HG02870 (cell line): ENCODE data around the gene BUB1B.

Experiments
- ATAC-seq: cut with Tn5 transposase; IDR thresholded peaks from one replicate; pipeline ENCODE4 v1.9.1; 2021; ENCODE audit warnings: mild to moderate bottlenecking, moderate library complexity; ENCODE audit not compliant: unreplicated experiment

Gene BUB1B

DNA sequence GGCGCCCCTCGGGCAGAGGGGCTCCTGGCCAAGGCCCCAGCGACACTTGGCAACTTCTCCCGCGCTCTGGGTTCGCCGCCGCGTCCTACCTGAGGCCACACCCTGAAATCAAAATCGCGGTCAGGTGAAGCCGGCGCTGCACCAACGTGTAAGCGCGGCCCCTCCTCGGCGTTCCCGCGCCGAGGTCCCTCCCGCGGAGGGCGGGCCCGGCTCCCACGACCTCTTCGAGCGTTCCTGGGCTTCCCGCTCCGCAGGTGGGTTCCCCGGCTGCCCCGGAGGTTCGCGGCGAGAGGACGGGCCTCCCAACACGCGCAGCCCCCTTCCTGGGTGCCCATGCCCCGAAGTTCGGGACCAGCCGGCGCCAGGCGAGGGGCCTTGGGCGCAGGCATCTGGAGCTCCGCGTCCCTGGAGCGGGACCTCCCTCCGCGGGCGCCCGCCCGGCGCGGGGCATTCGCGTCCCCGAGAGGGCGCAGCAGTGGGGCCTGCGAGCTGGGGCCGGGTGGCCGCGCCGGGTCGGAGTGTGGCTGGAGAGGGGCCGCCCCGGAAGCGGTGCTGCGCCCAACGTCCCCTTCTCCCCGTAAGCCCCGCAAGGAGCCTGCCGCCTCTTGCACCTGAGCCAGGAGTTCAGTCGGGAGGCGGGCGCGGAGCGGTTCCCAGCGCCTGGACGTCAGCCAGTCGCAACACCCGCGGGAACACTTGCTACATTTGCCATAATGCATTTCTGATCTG, 91.7 kb downstream of the BUB1B start:
- ATAC-seq = no peak

DNA sequence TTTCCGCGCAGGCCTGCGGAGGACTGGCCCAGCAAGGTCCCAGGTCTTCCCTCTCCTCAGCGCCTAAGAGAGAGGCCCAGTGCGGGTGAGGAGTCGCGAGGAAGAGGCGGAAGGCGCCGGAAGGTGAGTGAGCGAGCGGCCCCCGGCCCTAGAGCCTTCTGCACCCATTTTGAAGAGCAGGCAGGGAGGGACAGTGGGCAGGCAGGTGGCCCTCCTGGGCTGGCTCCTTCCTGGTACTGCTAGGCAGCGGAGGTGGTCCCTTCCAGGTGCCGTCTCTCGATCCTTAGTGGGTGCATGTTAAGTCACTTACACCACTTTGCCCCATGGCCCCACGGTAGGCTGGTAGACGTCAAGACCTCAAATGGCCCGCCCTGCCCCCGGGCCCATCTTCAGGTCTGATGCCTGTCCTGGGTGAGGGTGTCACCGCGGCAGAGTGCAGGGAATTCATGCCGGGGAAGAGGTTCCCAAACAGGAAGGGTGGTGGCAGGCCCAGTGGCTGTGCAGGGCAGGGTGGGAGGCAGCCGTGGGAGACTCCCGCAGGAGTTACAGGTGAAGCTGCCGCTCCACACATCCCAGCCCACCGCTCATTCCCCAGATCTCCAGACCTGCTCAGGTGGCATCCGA, 92.4 kb downstream of the BUB1B start:
- no peak for ATAC-seq

DNA sequence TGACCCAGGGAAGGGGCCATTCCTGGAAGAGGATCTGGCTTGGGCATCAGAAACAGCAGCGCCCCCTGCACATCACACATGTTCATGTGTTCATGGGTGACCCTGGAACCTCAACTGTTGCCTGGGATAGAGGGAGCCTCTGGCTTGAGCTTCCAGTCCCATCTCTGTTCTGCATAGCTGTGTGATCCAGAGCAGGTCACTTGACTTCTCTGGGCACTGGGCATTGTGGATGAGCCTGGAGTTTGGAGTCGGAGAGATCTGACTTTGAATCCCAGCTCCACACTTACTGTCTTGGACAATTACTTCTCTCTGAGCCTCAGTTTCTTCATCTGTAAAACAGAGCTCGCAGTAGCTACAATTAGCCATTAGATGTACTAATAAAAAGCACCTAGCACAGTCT, 93.6 kb downstream of the BUB1B start:
- no peak for ATAC-seq

DNA sequence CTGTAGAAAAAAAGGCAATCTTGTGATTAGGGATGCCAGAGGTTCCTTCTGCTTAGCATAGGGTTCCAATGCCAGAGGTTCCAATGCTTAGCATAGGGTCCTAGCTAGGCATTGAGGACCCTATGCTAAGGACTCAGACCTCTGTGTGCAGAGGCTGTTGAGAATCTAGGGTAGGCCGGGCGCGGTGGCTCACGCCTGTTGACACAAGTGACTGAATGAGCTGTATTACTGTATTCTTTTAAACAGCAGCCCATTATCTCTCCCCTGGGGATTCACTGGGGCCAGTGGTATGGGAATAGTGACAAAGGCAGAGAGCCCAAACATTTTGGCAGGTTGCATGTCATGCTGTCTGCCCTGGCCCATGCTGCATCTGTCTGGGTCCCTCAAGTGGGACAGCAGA, 94.2 kb downstream of the BUB1B start:
- ATAC-seq = no peak

DNA sequence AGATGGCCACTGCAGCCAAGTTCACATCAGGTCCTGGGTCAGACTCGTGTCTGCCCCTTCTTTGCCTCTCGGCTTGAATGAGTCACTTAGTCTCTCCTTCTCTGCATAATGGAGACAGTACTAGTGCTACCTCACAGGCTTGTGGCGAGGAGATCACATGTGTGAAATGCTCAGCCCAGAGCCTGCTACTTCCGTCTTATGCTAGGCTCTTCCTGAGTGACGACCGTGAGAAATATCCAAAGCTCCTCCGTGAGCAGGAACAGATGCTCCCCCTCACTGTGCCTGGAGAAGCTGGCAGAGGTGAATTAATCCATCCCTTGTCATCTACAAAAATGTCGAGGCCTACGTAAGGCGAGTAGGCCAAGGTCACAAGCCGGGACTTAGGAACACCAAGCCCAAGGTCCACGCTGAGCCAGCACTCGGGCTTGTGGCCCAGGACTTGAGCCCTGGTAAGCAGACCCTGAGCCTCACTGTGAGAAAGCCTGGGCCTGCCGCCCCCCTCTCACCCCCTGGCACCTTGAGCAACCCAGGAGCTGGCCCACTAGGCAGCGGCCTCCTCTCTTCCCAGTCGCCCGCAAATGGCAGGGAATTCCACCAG, 95.9 kb downstream of the BUB1B start:
- no peak for ATAC-seq

DNA sequence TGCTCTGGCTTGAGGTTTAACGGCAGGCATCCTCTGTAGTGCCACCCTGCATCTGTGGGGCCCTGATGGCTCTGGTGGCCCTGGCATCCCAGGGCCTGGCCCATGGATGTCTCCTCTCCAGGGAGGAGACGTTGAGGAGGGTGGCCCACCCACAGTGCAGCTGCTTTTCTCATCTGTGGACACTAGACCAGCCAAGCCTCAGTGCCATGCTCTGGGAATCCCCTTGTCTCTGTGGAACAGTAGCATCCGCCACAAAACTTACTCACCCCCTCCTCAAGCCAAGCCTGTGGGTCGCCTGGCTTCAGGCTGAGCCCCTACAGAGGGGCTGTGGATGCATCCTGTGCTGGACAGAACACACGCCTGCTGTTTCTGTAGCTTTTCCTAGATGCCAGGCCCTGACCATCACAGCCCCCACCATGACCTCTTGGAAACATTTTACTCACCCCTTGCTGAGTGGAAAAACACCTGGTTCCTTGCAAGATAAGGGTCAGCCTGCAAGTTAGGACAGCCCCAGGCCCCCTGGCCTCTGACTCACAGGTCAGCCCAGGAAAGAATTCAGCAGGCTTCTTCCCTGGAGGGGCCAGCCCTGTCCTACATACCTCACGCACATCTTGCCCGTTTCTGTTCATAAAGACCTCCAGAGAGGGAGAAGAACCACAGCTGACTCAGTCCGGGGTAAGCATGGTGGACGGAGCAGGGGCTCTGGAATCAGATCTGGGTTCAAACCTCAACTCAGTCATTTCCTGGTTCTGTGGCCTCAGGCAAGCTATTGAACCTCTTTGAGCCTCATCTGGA, 97.0 kb downstream of the BUB1B start:
- ATAC-seq = no peak

DNA sequence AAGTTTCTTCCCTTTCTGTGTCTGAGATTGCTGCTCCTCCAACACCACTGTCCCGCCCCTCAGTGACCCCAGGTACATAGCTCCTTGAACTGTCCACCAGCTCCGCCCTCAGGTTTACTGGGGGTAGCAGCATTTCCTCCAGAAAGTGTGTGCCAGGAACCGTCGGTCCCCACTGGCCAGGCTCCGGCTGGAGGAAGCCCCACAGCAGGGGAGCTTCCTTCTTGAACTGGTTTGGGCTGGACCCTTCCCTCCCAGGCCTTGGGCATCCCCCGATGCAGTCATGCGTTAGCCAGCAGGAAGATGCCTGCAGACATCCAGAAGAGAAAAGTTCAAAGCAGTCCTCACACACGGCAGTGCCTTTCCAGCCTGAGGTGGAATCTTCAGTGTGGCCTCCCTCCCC, 97.7 kb downstream of the BUB1B start:
- no peak for ATAC-seq

DNA sequence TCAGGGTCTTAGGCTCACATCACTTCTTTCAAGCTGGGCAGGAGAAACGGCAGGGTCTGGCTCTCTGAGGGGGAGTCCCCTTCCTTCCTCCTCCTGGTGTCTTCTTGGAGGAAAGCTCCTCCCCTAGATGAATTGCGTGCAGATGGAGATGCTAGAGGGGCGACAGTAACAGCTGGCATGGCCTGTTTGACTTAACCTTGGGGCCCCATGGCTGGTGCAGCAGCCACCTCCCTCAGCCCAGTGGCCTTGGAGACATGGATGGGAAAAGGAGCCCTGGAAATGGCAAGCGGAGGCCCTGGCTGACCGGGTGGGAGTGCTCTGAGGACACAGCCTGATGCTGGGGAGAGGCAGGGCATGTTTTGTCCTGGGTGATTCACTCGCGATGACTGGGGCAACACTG, 98.2 kb downstream of the BUB1B start:
- ATAC-seq = no peak

DNA sequence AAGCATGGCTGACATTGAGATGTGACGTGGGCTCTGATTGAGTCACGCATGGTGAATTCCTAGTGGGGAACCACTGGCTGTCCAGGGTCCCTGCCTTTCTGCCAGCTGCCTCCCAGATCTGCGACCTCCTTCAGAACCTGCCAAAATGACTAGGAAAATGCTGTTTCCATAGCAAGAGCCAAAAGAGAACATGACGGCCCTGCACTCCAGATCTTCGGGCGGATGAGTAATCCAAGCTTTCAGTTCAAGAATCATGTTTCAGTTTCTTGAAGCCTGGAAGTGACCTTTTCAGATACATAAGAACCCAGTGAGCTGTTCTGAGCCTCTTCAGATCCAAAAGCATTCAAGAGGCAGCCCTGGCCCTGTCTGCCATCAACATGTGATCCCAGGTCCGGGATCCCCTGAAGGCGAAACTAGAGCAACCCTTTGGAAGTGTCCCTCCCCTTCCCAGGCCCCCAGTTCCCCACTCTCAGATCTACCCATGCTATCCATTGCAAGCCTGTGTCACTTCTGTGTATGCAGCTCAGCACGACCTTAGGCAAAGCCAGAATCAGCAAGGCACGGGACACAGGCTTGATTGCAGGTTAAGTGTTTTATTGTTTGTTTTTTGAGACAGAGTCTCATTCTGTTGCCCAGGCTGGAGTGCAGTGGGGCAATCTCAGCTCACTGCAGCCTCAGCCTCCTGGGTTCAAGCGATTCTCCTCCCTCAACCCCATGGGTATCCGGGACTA, 102.3 kb downstream of the BUB1B start:
- ATAC-seq = no peak

DNA sequence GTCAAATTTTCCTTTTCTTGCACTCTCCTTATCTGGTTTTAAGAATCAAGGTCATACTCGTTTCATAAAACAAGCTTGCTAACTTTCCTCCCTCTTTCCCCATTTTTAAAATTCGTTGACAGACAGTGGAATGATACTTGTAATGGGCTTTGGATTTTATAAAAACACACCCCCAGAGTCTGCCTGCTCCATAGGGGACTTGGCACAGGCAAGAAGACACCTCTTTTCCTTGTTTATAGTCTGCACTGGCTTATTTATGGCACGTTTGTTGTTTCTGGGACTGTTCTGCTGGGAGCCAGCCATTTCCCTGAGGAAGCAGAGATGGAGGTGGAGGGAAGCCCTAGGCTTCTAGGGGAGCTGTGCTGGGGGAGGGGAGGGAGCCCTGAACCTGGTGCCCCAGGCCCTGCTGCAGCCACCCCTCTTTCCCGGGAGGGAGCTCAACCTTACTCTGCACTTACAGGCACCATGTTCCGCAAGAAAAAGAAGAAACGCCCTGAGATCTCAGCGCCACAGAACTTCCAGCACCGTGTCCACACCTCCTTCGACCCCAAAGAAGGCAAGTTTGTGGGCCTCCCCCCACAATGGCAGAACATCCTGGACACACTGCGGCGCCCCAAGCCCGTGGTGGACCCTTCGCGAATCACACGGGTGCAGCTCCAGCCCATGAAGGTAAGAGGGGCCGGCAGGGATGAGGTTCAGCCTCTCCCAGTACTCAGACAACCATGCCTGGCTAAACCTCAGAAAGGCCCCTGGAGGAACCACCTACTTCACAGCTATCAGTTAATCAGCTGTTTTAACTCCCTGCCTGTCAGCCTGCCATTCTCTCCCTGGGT, 103.7 kb downstream of the BUB1B start:
- no peak for ATAC-seq

DNA sequence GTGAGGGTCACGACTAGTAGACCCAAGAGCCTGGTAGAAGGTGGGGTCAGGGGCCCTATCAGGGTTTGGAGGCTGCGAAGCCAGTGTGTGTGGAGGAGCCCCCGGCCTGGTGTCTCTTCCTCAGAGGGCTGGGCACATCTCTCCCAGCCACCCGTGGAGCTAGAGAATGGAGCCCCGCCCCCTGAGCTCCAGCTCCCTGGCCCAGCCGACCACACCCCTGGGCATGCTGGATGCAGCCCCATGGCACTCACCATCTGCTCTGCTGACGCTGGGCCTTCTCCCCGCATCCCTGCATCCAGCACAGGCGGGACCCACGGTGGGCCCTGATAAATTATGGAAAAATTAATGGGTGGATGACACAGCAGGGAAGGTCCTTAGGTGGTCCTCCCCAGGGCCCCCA, 104.5 kb downstream of the BUB1B start:
- no peak for ATAC-seq

DNA sequence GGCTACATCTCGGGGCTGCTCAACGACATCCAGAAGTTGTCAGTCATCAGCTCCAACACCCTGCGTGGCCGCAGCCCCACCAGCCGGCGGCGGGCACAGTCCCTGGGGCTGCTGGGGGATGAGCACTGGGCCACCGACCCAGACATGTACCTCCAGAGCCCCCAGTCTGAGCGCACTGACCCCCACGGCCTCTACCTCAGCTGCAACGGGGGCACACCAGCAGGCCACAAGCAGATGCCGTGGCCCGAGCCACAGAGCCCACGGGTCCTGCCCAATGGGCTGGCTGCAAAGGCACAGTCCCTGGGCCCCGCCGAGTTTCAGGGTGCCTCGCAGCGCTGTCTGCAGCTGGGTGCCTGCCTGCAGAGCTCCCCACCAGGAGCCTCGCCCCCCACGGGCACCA, 105.0 kb downstream of the BUB1B start:
- ATAC-seq = no peak

DNA sequence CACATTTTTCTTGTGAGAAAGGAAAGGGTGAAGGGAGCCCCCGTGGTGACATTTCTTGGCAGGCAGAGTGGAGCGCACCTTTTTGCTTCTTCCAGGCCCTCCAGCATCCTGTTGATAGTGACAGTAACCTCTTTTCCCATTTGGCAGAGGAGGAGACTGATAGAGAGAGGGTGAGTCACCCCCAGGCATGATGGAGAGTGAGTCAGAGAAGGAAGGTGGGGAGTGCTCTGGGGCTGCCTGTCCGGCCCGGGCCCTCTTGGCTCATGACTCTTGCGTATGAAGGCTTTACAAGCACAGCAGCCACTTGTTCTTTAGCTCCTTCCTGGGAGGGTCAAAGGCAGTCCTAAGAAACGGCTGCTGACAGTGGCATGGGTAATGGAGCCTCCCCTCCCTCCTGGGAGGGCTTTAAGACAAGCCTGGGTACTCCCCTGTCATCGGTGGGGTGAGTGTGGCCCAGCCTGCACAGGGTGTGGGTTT, 106.0 kb downstream of the BUB1B start:
- ATAC-seq = no peak

DNA sequence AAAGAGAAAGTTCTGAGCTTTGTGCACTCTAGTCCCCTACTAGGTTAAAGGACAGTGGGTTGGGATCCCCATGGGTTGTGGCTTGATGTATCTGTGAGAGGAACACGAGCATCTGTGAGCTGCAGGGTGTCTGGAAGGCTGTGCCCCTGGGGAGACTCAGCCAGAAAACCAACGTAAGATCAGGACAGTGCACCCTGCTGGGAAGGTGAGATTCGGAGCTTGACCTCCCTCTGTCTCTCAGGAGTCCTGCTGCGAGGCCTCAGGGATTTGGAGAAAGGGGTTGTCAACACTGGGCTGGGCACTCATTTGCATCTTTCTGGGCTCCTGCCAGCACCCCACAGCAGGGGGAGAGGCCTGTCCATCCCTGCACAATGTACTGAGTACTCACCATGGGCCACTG, 106.8 kb downstream of the BUB1B start:
- ATAC-seq = no peak

DNA sequence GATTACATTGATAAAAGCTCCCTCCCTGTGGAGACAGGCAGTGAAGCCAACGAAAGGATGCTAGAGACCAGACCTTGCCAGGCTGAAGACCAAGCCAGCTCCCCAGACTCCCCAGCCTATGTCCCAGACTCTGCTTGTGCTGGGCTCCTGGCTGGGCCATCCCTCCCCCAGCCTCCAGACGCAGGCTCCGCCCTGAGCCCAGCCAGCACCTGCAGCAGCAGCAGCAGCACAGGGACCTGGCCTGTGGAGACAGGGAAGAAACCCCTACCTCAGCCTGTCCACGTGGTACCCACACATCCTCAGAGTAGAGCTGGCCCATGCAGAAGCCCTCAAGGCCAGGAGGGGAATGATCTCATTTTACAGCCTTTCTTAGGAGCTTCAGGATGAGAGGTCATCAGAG, 108.7 kb downstream of the BUB1B start:
- no peak for ATAC-seq

DNA sequence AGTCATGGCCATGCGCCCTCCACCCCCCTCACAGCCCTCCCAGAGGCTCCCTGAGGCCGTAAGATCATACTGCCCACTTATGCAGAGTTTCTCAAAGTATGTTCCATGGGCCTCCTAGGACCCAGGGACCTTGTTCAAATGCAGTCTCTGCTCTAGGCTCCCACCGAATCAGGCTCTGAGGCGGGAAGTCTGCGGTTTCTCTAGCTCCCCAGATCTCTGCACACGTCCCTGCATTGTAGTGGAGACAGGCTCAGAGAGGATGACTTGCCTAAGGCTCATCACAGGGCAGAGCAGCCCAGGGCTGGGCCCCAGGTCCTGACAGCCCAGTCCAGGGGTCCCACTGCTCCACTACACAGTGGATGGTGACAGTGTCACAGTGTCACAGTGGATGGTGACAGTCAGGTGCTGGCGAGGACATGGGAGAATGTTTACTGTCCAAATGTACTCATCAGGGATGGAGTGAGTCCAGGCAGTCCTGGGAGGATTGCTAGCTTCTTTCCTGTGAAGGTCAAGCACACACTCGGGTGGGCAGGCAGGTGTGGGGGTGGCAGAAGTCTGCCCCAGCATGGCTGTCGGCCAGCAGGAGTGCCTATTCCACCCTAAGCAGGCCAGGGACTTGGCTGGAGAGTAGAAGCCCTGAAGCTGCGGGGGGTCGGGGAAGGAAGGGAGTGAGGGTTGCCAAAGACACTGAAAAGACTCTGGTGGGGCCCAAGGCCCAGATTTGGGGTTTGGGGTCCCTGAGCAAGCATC, 109.6 kb downstream of the BUB1B start:
- no peak for ATAC-seq
